Natural killer cell (primary cell): Measurements from ENCODE around the gene PRKG1. TPM values are rescaled to one million over a fixed set of nuclear protein-coding genes. Genes with fewer than 3 reads are reported as not detected.

Source experiments
- ATAC-seq, 3 donors: fragments of 150-1000 bp in 2 of 3; fragments of 200-7000 bp in 1 of 3; cut with Tn5 transposase; 1 replicate in 1 of 3; 2 replicates in 2 of 3; pipeline ENCODE4 v1.10.0; 2021; ENCODE audit warnings: mild to moderate bottlenecking in 2 of 3, moderate library complexity in 2 of 3
- DNase-seq, 2 donors: peaks; one replicate each; pipeline versions ENCODE4 v3.0.0 to v3.0.0-alpha.2; 2013 to 2021; ENCODE audit warnings: mixed read lengths in 1 of 2
- H3K27ac ChIP-seq: one replicate; pipeline ENCODE4 v1.5.1; 2013; ENCODE audit warnings: mild to moderate bottlenecking, low read length
- H3K27me3 ChIP-seq: one replicate; pipeline ENCODE4 v1.6.1; 2013; ENCODE audit warnings: low read length; ENCODE audit not compliant: control insufficient read depth, insufficient read depth
- H3K36me3 ChIP-seq: one replicate; pipeline ENCODE4 v1.6.1; 2013; ENCODE audit warnings: low read length; ENCODE audit not compliant: control insufficient read depth, insufficient read depth
- H3K4me1 ChIP-seq: one replicate; pipeline ENCODE4 v1.6.1; 2013; ENCODE audit warnings: low read length; ENCODE audit not compliant: control insufficient read depth, insufficient read depth
- H3K4me3 ChIP-seq: one replicate; pipeline ENCODE4 v1.5.1; 2013; ENCODE audit warnings: low read length
- H3K9me3 ChIP-seq: one replicate; pipeline ENCODE4 v1.6.1; 2013; ENCODE audit warnings: low read length; ENCODE audit not compliant: control insufficient read depth, insufficient read depth
- H3K27ac Mint-ChIP-seq, 2 donors: one replicate each; pipeline ENCODE4 v1.8.0; 2022; ENCODE audit warnings: mild to moderate bottlenecking in 2 of 2, mixed read lengths in 2 of 2, moderate library complexity in 1 of 2
- H3K27me3 Mint-ChIP-seq, 2 donors: one replicate each; pipeline ENCODE4 v1.8.0; 2022; ENCODE audit warnings: low read depth in 2 of 2, mixed read lengths in 2 of 2
- H3K36me3 Mint-ChIP-seq: one replicate; pipeline ENCODE4 v1.8.0; 2022; ENCODE audit warnings: mixed read lengths
- H3K4me1 Mint-ChIP-seq, 2 donors: one replicate each; pipeline ENCODE4 v1.8.0; 2022; ENCODE audit warnings: mixed read lengths in 2 of 2
- H3K4me3 Mint-ChIP-seq: one replicate; pipeline ENCODE4 v1.8.0; 2022; ENCODE audit warnings: mild to moderate bottlenecking, moderate library complexity, mixed read lengths
- H3K9me3 Mint-ChIP-seq, 2 donors: one replicate each; pipeline ENCODE4 v1.8.0; 2022; ENCODE audit warnings: mixed read lengths in 2 of 2
- WGBS: methylation state at CpG from one replicate; pipeline ENCODE4 v1.1.7; 2013; ENCODE audit warnings: missing lambda C conversion rate; ENCODE audit not compliant: insufficient coverage; 5-methylcytosine and 5-hydroxymethylcytosine counted together
- intact Hi-C: fragments of 100-400 bp; cut with micrococcal nuclease; formaldehyde crosslinking; loops from one replicate; pipeline ENCODE4 v1.14.2; 2022
- total RNA-seq, 4 donors: library from RNA; stranded (reverse); fragments of 120-200 nt in 1 of 4; gene quantifications; one replicate each; pipeline versions ENCODE4 v1.2.3 to v1.2.4, GENCODE V29; 2013 to 2022
- TF ChIP-seq, protein P1 (sequence below): fragments of 200-600 bp; IDR thresholded peaks from one replicate; pipeline ENCODE4 v1.8.0; 2022; ENCODE audit warnings: antibody characterized with exemption

PRKG1 gene
- total RNA-seq, 3 donors from 2014 or later (not counting 1 experiment from before 2014, with no cell fraction given) = 0.23 to 0.41 (median 0.35) TPM

DNA sequence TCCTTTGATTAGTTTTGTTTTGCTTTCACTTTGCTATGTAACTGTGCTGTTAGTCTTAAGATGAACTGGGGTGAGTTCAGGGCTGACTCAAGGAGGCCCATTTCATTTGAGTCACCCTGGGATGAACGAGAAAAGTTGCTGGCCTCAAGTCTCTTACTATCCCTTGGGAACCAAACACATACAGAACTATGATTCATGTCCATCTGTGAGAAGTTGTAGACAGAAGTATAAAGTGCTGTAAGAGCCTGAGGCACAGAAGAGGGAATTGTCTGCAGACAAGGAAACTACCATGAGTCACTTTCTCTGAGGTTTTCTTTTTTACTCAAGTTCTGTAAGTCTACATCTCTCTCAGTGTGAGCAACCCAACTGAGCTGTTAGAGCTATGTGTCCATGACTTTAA is 805.0 kb downstream of the PRKG1 start:
- no peak overlapping the region for H3K4me3 ChIP-seq
- Mint-ChIP-seq H3K4me3 (peak overlapping the region; percentile 59), H3K27ac (peak overlapping the region; percentile 85 to 87), H3K4me1 (peaks cover 12 to 15% of the 10 kb centered on the region in 2 donors), H3K27me3 (no peaks in the 10 kb centered on the region), H3K9me3 (no peaks in the 10 kb centered on the region), H3K36me3 (no peaks in the 10 kb centered on the region)
- WGBS = no CpG with 5 or more reads among the region's 1 CpG
- DNase-seq (peak in 1 of 2 donors; percentile 7), ATAC-seq (peak; percentile 54 to 88 (median 68))
- intact Hi-C loops = loop anchor here (10.0 kb wide), 1 partner anchor 184 kb away; the partner anchor contains the start of gene CSTF2T
- no peaks in the 10 kb centered on the region for H3K4me1 ChIP-seq
- H3K27me3 ChIP-seq = no peaks in the 10 kb centered on the region
- no peaks in the 10 kb centered on the region for H3K9me3 ChIP-seq
- no peaks in the 10 kb centered on the region for H3K36me3 ChIP-seq
- peak overlapping the region; percentile 40 for H3K27ac ChIP-seq
- TF ChIP-seq, protein P1, sequence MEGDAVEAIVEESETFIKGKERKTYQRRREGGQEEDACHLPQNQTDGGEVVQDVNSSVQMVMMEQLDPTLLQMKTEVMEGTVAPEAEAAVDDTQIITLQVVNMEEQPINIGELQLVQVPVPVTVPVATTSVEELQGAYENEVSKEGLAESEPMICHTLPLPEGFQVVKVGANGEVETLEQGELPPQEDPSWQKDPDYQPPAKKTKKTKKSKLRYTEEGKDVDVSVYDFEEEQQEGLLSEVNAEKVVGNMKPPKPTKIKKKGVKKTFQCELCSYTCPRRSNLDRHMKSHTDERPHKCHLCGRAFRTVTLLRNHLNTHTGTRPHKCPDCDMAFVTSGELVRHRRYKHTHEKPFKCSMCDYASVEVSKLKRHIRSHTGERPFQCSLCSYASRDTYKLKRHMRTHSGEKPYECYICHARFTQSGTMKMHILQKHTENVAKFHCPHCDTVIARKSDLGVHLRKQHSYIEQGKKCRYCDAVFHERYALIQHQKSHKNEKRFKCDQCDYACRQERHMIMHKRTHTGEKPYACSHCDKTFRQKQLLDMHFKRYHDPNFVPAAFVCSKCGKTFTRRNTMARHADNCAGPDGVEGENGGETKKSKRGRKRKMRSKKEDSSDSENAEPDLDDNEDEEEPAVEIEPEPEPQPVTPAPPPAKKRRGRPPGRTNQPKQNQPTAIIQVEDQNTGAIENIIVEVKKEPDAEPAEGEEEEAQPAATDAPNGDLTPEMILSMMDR = no peak

- Mint-ChIP-seq H3K9me3 (no peaks in the 10 kb centered on the region), H3K4me3 (no peak overlapping the region), H3K4me1 (peaks cover 12 to 15% of the 10 kb centered on the region in 2 donors), H3K27ac (no peak overlapping the region), H3K27me3 (no peaks in the 10 kb centered on the region), H3K36me3 (no peaks in the 10 kb centered on the region)
- no peaks in the 10 kb centered on the region for H3K9me3 ChIP-seq
- intact Hi-C loops = no loop called here
- H3K4me3 ChIP-seq = no peak overlapping the region
- no peak overlapping the region for H3K27ac ChIP-seq
- DNase-seq (no peak), ATAC-seq (no peak)
- no peaks in the 10 kb centered on the region for H3K4me1 ChIP-seq
- H3K36me3 ChIP-seq = no peaks in the 10 kb centered on the region
- TF ChIP-seq, protein P1 = no peak
- no peaks in the 10 kb centered on the region for H3K27me3 ChIP-seq
Measured at GRCh38 chr10:51881213-51881612, 806.9 kb downstream of the PRKG1 start.

GRCh38 chr10:51886438-51887068 is 812.3 kb downstream of the PRKG1 start:
- TF ChIP-seq, protein P1 = no peak
- 89% methylated on average over 3 of the region's 4 CpGs for WGBS
- ATAC-seq = no peak
- H3K27me3 Mint-ChIP-seq = no peaks in the 10 kb centered on the region
- H3K27ac ChIP-seq = no peak overlapping the region
- no peaks in the 10 kb centered on the region for H3K36me3 Mint-ChIP-seq
- H3K27ac Mint-ChIP-seq = no peak overlapping the region
- no peaks in the 10 kb centered on the region for H3K9me3 Mint-ChIP-seq
- H3K4me3 Mint-ChIP-seq = no peak overlapping the region
- intact Hi-C loops = no loop called here
- H3K36me3 ChIP-seq = no peaks in the 10 kb centered on the region
- H3K27me3 ChIP-seq = no peaks in the 10 kb centered on the region
- DNase-seq = no peak
- no peaks in the 10 kb centered on the region for H3K9me3 ChIP-seq
- H3K4me1 ChIP-seq = no peaks in the 10 kb centered on the region
- no peak overlapping the region for H3K4me3 ChIP-seq
- H3K4me1 Mint-ChIP-seq = no peaks in the 10 kb centered on the region

DNA sequence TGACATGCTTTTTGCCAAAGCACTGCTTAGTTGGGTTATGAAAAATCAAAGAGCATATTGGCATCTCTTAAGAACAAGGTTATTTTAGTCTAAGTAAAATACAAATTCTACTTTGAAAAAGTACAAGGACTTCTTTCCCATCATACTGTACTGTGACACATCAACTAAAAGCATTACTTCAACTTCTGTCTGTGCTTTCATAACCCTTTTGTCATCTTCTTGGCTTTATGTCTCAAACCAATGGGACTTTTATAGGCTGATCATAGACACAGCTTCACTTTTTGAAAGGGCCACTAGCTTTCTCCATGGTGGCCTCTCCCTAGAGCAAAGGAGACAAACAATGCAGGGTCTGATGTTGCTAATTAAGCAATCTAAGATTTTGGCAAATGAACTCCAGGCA is 814.0 kb downstream of the PRKG1 start:
- Histone ChIP-seq H3K4me3 (no peak overlapping the region), H3K4me1 (no peaks in the 10 kb centered on the region), H3K36me3 (no peaks in the 10 kb centered on the region), H3K27me3 (no peaks in the 10 kb centered on the region), H3K27ac (no peak overlapping the region), H3K9me3 (no peaks in the 10 kb centered on the region)
- DNase-seq (no peak), ATAC-seq (no peak)
- no peaks in the 10 kb centered on the region for H3K36me3 Mint-ChIP-seq
- no peaks in the 10 kb centered on the region for H3K4me1 Mint-ChIP-seq
- intact Hi-C loops = no loop called here
- H3K27me3 Mint-ChIP-seq = no peaks in the 10 kb centered on the region
- H3K27ac Mint-ChIP-seq = no peak overlapping the region
- TF ChIP-seq, protein P1 = no peak
- H3K4me3 Mint-ChIP-seq = no peak overlapping the region
- H3K9me3 Mint-ChIP-seq = no peaks in the 10 kb centered on the region
